ENCODE data around the gene GAS7.

- TF ChIP-seq CTCF (IDR thresholded peaks at IDR 0.05) = no peak
- TF ChIP-seq POLR2A (IDR thresholded peaks at IDR 0.05) = no peak
- no peak for TF ChIP-seq POLR2AphosphoS5 (IDR thresholded peaks at IDR 0.05)
Observed at GRCh38 chr17:10055262-10055975, 143.0 kb downstream of the GAS7 start.

All from prostate gland (tissue), 2 donors.